KMS-11 (cell line): ENCODE measurements around the gene SSNA1.

Source experiments
- H2AFZ ChIP-seq: fragments of 200-600 bp; sonication (generic); 2 replicates; pipeline ENCODE4 v1.6.1; 2016; ENCODE audit warnings: antibody characterized with exemption, mixed run types, low read depth
- H3K27ac ChIP-seq: fragments of 200-600 bp; sonication (generic); 2 replicates; pipeline ENCODE4 v1.6.1; 2016; ENCODE audit warnings: mild to moderate bottlenecking, mixed run types
- H3K27me3 ChIP-seq: fragments of 200-600 bp; sonication (generic); 2 replicates; pipeline ENCODE4 v1.6.1; 2017; ENCODE audit warnings: mild to moderate bottlenecking, low read depth, mixed run types, moderate library complexity; ENCODE audit not compliant: insufficient read depth
- H3K36me3 ChIP-seq: fragments of 200-600 bp; sonication (generic); 2 replicates; pipeline ENCODE4 v1.6.1; 2017; ENCODE audit warnings: mild to moderate bottlenecking, mixed run types; ENCODE audit not compliant: insufficient read depth
- H3K4me1 ChIP-seq: fragments of 200-600 bp; sonication (generic); 2 replicates; pipeline ENCODE4 v1.6.1; 2016; ENCODE audit warnings: mild to moderate bottlenecking, low read depth, mixed run types; ENCODE audit not compliant: poor library complexity, severe bottlenecking
- H3K4me2 ChIP-seq: fragments of 200-600 bp; sonication (generic); 2 replicates; pipeline ENCODE4 v1.7.0; 2016; ENCODE audit warnings: mild to moderate bottlenecking, mixed run types
- H3K4me3 ChIP-seq: fragments of 200-600 bp; sonication (generic); IDR thresholded peaks from 2 replicates; pipeline ENCODE4 v1.6.1; 2017; ENCODE audit warnings: low read depth, low read length, mixed read lengths; ENCODE audit not compliant: insufficient read depth
- H3K79me2 ChIP-seq: fragments of 200-600 bp; sonication (generic); 2 replicates; pipeline ENCODE4 v1.6.1; 2016; ENCODE audit warnings: low read depth, mixed run types; ENCODE audit not compliant: insufficient read depth
- H3K9ac ChIP-seq: fragments of 200-600 bp; sonication (generic); 2 replicates; pipeline ENCODE4 v1.6.1; 2016; ENCODE audit warnings: mild to moderate bottlenecking, mixed run types
- H4K20me1 ChIP-seq: fragments of 200-600 bp; sonication (generic); 2 replicates; pipeline ENCODE4 v1.6.1; 2016; ENCODE audit warnings: mild to moderate bottlenecking, mixed run types; ENCODE audit not compliant: insufficient read depth
- CTCF ChIP-seq: fragments of 200-600 bp; sonication (generic); conservative IDR thresholded peaks from 2 replicates; pipeline ENCODE4 v1.6.1; 2017; ENCODE audit warnings: low read depth, mild to moderate bottlenecking, antibody characterized with exemption, low read length, moderate library complexity, mixed read lengths

Gene SSNA1

GRCh38 chr9:137170486-137171148 lies 17.9 kb upstream of the SSNA1 start:
- no peak overlapping the region for H3K9ac ChIP-seq
- H3K4me3 ChIP-seq = no peak overlapping the region
- no peaks in the 10 kb centered on the region for H4K20me1 ChIP-seq
- H3K4me2 ChIP-seq = peak overlapping the region; percentile 60
- H2AFZ ChIP-seq = peak overlapping the region; percentile 26; the same call in 1 of the 2 replicates
- no peak for TF ChIP-seq CTCF
- H3K27me3 ChIP-seq = peaks cover 29% of the 10 kb centered on the region
- H3K79me2 ChIP-seq = no peaks in the 10 kb centered on the region
- H3K36me3 ChIP-seq = no peaks in the 10 kb centered on the region
- H3K27ac ChIP-seq = no peak overlapping the region
- H3K4me1 ChIP-seq = peaks cover 47% of the 10 kb centered on the region

DNA sequence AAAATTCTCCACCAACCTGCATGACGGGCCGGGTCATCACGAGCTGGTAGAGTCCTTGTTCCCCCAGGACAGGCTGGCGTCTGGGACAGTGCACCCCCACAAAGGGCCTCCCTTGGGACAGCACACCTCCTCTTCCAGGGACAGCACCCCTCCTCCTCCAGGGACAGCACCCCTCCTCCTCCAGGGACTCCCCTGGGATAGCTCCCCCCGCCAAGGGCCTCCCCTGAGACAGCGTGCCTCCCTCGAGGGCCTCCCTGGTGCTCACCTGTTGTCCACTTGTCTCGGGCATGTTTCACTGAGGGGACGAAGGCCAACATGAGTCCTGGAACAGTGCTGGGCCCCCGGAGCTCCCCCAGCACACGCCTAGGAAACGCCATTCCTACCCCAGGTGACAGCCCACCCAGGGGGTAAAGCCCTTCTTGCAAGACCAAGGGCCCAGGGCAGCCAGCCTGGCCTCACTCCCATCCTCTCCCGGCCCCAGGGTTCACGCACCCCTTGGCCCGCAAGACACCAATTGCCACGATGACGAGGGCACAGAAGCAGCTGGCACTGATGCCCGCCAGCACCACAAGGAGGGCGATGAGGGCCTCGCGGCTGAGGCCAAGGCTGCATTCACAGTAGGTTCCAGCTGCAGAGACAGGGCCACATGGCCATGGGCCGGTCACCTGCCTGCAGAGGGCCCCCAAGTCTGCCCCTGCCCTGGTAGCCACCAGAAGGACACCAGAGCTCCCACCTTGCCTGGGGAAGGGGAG lies 17.2 kb upstream of the SSNA1 start:
- Histone ChIP-seq H3K27ac (no peak overlapping the region), H3K79me2 (no peaks in the 10 kb centered on the region), H3K9ac (no peak overlapping the region), H4K20me1 (no peaks in the 10 kb centered on the region), H3K4me1 (peaks cover 44% of the 10 kb centered on the region), H3K36me3 (no peaks in the 10 kb centered on the region), H3K27me3 (peaks cover 22% of the 10 kb centered on the region), H3K4me3 (no peak overlapping the region), H2AFZ (no peak overlapping the region), H3K4me2 (no peak overlapping the region)
- TF ChIP-seq CTCF = no peak

DNA sequence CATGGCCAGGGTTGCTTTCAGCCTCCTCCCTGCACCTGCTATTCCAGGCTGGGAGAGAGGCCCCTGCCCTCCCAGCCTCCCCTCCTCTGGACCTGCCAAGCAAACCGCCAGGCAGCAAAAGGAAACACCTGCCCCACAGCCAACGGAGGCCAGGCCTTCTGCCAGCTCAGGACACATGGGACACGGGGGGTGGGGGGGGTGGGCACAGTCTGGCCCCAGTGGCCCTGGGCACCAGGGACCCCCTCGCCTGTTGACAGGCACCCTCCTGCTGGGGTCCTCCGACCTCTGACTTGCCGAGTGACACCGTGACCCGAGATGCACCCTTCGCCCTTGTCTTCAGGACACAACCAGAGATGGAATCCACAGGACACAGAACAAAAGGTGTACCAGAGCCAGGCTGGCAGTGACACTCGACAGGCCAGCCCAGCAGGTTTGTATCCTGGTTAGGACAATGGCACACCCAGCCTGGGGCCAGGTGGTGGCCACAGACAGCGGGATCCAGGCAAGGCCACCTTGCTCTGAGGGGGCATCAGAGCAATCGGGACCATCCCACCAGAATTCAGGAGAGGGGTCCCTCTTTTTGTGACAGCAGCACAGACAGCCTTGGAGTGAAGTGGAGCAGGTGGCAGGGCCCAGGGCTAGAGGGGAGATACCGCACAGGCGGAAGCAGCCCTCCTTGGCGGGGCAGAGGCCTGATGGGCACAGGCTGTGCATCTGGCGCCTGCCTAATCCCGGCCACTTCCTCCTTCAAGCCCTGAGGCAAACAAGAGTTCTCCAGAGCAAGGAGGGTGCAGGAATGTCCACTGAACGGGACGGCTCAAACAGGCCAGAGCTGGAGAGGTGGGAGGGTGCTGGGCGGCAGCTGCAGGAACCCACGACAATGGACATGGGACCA lies 15.3 kb upstream of the SSNA1 start:
- Histone ChIP-seq H3K9ac (no peak overlapping the region), H4K20me1 (no peaks in the 10 kb centered on the region), H3K27ac (no peak overlapping the region), H3K79me2 (no peaks in the 10 kb centered on the region), H3K36me3 (no peaks in the 10 kb centered on the region), H2AFZ (no peak overlapping the region), H3K4me3 (no peak overlapping the region), H3K4me1 (peaks cover 31% of the 10 kb centered on the region), H3K4me2 (no peak overlapping the region), H3K27me3 (peaks cover 4% of the 10 kb centered on the region)
- no peak for TF ChIP-seq CTCF

DNA sequence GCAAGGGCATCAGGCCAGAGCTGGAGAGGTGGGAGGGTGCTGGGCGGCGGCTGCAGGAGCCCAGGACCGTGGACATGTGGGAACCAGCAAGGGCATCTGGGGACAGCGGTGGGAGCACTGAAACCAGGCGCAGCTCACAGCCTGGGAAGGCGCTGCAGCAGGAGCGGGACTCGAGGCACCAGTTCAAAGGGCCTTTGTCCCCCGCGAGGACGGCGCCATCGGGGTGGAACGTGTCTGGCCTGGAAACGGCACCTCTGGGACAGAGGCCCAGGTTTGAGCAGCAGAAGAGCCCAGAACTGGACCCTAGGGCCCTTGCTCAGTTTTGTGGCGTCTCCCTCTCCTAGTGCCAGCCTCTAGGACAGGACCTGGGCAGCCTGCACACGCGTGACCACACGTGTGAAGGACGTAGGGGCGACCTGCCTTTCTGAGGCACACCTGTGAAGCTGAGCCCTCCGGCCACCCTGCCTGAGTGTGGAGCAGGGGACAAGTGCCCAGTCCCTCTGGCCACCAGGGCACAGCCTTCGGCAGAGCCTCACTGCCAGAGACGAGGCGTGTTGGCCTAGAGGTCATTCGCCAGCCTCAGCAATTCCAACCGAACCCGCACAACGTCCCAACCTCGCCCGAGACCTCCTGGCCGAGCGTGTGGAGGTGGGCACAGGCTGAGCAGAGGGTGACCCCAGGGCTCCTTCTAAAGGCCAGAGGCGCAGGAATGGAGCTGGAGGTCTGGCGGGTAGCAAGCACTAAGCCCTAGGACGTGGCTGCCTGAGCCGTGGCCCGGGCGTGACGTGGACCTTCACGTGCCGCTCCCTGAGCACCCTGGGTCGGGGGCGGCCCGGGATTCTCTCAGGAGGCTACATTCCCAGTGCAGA lies 14.4 kb upstream of the SSNA1 start:
- H3K36me3 ChIP-seq = no peaks in the 10 kb centered on the region
- no peak overlapping the region for H3K27ac ChIP-seq
- H3K27me3 ChIP-seq = no peaks in the 10 kb centered on the region
- no peaks in the 10 kb centered on the region for H3K79me2 ChIP-seq
- H3K4me2 ChIP-seq = no peak overlapping the region
- H3K4me1 ChIP-seq = peaks cover 31% of the 10 kb centered on the region
- no peak overlapping the region for H3K4me3 ChIP-seq
- H3K9ac ChIP-seq = no peak overlapping the region
- H4K20me1 ChIP-seq = no peaks in the 10 kb centered on the region
- no peak overlapping the region for H2AFZ ChIP-seq
- TF ChIP-seq CTCF = no peak
